ENCODE data around the gene ABHD8.

ABHD8 gene

GRCh38 chr19:17307876-17308377 is 4.7 kb upstream of the ABHD8 start:
- Histone ChIP-seq H3K79me2 (ENCODE audit: insufficient read depth, low read length) (peaks cover 13% of the 10 kb centered on the region), H4K20me1 (ENCODE audit: insufficient read depth, low read length) (no peaks in the 10 kb centered on the region), H2AFZ (ENCODE audit: low read length) (no peak overlapping the region), H3K36me3 (ENCODE audit: insufficient read depth, low read length) (peaks cover 11% of the 10 kb centered on the region; the same call in 1 of the 2 replicates), H3K27ac (ENCODE audit: low read depth, low read length, poor library complexity, severe bottlenecking) (peak overlapping the region; percentile 30), H3K9me3 (ENCODE audit: low read length) (no peaks in the 10 kb centered on the region), H3K9ac (ENCODE audit: low read length) (no peak overlapping the region), H3K4me2 (ENCODE audit: low read length) (no peak overlapping the region), H3K9me2 (ENCODE audit: low read depth, low read length) (no peaks in the 10 kb centered on the region), H3K27me3 (ENCODE audit: insufficient read depth, low read length) (no peaks in the 10 kb centered on the region), H3K4me1 (ENCODE audit: insufficient read depth, low read length, severe bottlenecking) (peaks cover 38% of the 10 kb centered on the region), H3K4me3 (ENCODE audit: low read depth, low read length, poor library complexity, severe bottlenecking) (no peak overlapping the region), H3F3A (ENCODE audit: insufficient read depth, low read length) (peaks cover 6% of the 10 kb centered on the region; the same call in 1 of the 2 replicates)
- TF ChIP-seq CTCF (IDR thresholded peaks at IDR 0.05; ENCODE audit: low read length) (no peak), EZH2 (IDR thresholded peaks at IDR 0.05; ENCODE audit: borderline replicate concordance, low read length) (no peak)

GRCh38 chr19:17306285-17306714 is 3.1 kb upstream of the ABHD8 start:
- no peaks in the 10 kb centered on the region for H3K27me3 ChIP-seq (ENCODE audit: insufficient read depth, low read length)

GRCh38 chr19:17305517-17306284 is 2.5 kb upstream of the ABHD8 start, which contains the start of gene MRPL34:
Gene MRPL34 (plus strand): TSS chr19:17305872. CDS start chr19:17305893, 21 bp downstream.
- H3K9me3 ChIP-seq (ENCODE audit: low read length) = no peaks in the 10 kb centered on the region
- peak within 1 kb of the TSS; percentile 68 for H3K4me3 ChIP-seq (ENCODE audit: low read depth, low read length, poor library complexity, severe bottlenecking)
- peaks cover 6% of the 10 kb centered on the region; the same call in 1 of the 2 replicates for H3F3A ChIP-seq (ENCODE audit: insufficient read depth, low read length)
- H3K79me2 ChIP-seq (ENCODE audit: insufficient read depth, low read length) = peaks cover 11% of the 10 kb centered on the region
- peak within 1 kb of the TSS; percentile 88 for H3K27ac ChIP-seq (ENCODE audit: low read depth, low read length, poor library complexity, severe bottlenecking)
- H3K4me1 ChIP-seq (ENCODE audit: insufficient read depth, low read length, severe bottlenecking) = peaks cover 47% of the 10 kb centered on the region
- no peaks in the 10 kb centered on the region for H3K27me3 ChIP-seq (ENCODE audit: insufficient read depth, low read length)
- H3K9me2 ChIP-seq (ENCODE audit: low read depth, low read length) = no peaks in the 10 kb centered on the region
- H3K4me2 ChIP-seq (ENCODE audit: low read length) = peak within 1 kb of the TSS; percentile 75
- H2AFZ ChIP-seq (ENCODE audit: low read length) = no peak within 1 kb of the TSS
- peak within 1 kb of the TSS; percentile 75 for H3K9ac ChIP-seq (ENCODE audit: low read length)
- peak; percentile 78 for TF ChIP-seq CTCF (IDR thresholded peaks at IDR 0.05; ENCODE audit: low read length)
- TF ChIP-seq EZH2 (IDR thresholded peaks at IDR 0.05; ENCODE audit: borderline replicate concordance, low read length) = no peak
- H3K36me3 ChIP-seq (ENCODE audit: insufficient read depth, low read length) = peaks cover 7% of the 10 kb centered on the region; the same call in 1 of the 2 replicates
- no peaks in the 10 kb centered on the region for H4K20me1 ChIP-seq (ENCODE audit: insufficient read depth, low read length)

More at GRCh38 chr19:17306285-17306714, 3.1 kb upstream of the ABHD8 start:
- peaks cover 13% of the 10 kb centered on the region for H3K79me2 ChIP-seq (ENCODE audit: insufficient read depth, low read length)
- peaks cover 6% of the 10 kb centered on the region; the same call in 1 of the 2 replicates for H3F3A ChIP-seq (ENCODE audit: insufficient read depth, low read length)
- peak overlapping the region; percentile 68 for H3K4me3 ChIP-seq (ENCODE audit: low read depth, low read length, poor library complexity, severe bottlenecking)
- peak overlapping the region; percentile 75 for H3K4me2 ChIP-seq (ENCODE audit: low read length)
- H3K9me2 ChIP-seq (ENCODE audit: low read depth, low read length) = no peaks in the 10 kb centered on the region
- peaks cover 48% of the 10 kb centered on the region for H3K4me1 ChIP-seq (ENCODE audit: insufficient read depth, low read length, severe bottlenecking)
- no peaks in the 10 kb centered on the region for H4K20me1 ChIP-seq (ENCODE audit: insufficient read depth, low read length)
- peak overlapping the region; percentile 88 for H3K27ac ChIP-seq (ENCODE audit: low read depth, low read length, poor library complexity, severe bottlenecking)
- no peaks in the 10 kb centered on the region for H3K9me3 ChIP-seq (ENCODE audit: low read length)
- TF ChIP-seq EZH2 (IDR thresholded peaks at IDR 0.05; ENCODE audit: borderline replicate concordance, low read length) = no peak
- no peak for TF ChIP-seq CTCF (IDR thresholded peaks at IDR 0.05; ENCODE audit: low read length)
- H3K36me3 ChIP-seq (ENCODE audit: insufficient read depth, low read length) = peaks cover 3% of the 10 kb centered on the region; the same call in 1 of the 2 replicates
- H3K9ac ChIP-seq (ENCODE audit: low read length) = peak overlapping the region; percentile 75
- H2AFZ ChIP-seq (ENCODE audit: low read length) = no peak overlapping the region

Data from OCI-LY1 (cell line).